Upper lobe of left lung (tissue), 4 donors: ENCODE data around the gene TPT1.

Experiments
- EP300 ChIP-seq, 4 donors: sonication (generic); formaldehyde crosslinking; IDR thresholded peaks; one replicate each; pipeline ENCODE4 v1.5.1; 2017; ENCODE audit warnings: antibody characterized with exemption in 4 of 4, control low read depth in 2 of 4
- POLR2A ChIP-seq, 4 donors: fragments of 450-650 bp; IDR thresholded peaks; one replicate each; pipeline ENCODE4 v1.5.1; 2016 to 2017; ENCODE audit warnings: antibody characterized with exemption in 4 of 4, mild to moderate bottlenecking in 2 of 4
- POLR2AphosphoS5 ChIP-seq, 2 donors: sonication (generic); formaldehyde crosslinking; IDR thresholded peaks; one replicate each; pipeline ENCODE4 v1.5.1; 2017; ENCODE audit warnings: antibody characterized with exemption in 2 of 2
- TF ChIP-seq, protein P1 (sequence below), 6 experiments: fragments of 450-650 bp in 4 of 6; fragments of 200-600 bp in 2 of 6; sonication (generic) in 2 of 6; IDR thresholded peaks; one replicate each; pipeline ENCODE4 v1.5.1; 2016 to 2019; ENCODE audit warnings: antibody characterized with exemption in 6 of 6

DNA sequence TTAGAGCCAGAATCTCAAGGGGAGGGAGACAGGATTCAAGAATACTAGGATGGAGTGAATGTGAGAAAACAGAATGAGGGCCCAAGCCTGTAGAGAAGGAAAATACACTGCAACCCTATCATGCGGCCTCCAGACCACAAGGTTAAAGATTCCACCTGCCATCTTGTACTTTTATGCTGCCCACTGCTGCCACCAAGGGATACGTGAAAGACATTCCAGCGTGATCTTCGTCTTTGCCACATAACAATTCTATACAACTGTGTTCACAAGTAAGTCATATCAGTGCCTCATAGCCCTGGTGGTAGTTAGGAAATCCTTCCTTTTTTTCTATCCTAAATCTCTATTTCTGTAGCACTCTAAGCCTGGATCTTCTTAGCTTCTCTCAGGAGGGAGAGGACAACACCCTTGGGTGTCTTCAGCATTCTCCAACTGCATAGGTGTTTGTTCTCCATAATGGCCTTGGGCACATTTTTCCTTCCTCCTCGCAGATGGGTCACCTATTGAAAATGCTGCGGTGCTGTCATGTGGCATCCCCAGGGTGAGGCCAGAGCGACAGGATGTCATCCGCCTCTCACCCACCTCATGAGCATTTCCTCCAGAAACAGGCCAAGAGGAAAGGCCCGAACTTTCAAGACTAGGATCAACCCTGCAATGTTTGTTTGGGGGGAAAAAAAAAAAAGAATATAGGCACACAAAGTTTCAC is 13.6 kb downstream of the TPT1 start:
- TF ChIP-seq, protein P1, sequence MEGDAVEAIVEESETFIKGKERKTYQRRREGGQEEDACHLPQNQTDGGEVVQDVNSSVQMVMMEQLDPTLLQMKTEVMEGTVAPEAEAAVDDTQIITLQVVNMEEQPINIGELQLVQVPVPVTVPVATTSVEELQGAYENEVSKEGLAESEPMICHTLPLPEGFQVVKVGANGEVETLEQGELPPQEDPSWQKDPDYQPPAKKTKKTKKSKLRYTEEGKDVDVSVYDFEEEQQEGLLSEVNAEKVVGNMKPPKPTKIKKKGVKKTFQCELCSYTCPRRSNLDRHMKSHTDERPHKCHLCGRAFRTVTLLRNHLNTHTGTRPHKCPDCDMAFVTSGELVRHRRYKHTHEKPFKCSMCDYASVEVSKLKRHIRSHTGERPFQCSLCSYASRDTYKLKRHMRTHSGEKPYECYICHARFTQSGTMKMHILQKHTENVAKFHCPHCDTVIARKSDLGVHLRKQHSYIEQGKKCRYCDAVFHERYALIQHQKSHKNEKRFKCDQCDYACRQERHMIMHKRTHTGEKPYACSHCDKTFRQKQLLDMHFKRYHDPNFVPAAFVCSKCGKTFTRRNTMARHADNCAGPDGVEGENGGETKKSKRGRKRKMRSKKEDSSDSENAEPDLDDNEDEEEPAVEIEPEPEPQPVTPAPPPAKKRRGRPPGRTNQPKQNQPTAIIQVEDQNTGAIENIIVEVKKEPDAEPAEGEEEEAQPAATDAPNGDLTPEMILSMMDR (IDR thresholded peaks at IDR 0.05), result no peak
- TF ChIP-seq POLR2AphosphoS5 (IDR thresholded peaks at IDR 0.05) (no peak), POLR2A (IDR thresholded peaks at IDR 0.05) (no peak), EP300 (IDR thresholded peaks at IDR 0.05) (no peak)
